Activated T-cell treated with anti-CD3 and anti-CD28 coated beads, Interleukin-2, amount 50 U/mL, for 24 hours (primary cell): ENCODE results near the gene PRSS2.

Source experiments
- DNase-seq: peaks from one replicate; pipeline ENCODE4 v3.0.0-alpha.2; 2020
- H3K27ac Mint-ChIP-seq: 2 replicates; pipeline ENCODE4 v1.8.0; 2020; ENCODE audit warnings: mild to moderate bottlenecking, mixed read lengths
- H3K27me3 Mint-ChIP-seq: 2 replicates; pipeline ENCODE4 v1.8.0; 2020; ENCODE audit warnings: mixed read lengths
- H3K36me3 Mint-ChIP-seq: 2 replicates; pipeline ENCODE4 v1.8.0; 2020; ENCODE audit warnings: low read depth, mixed read lengths
- H3K4me1 Mint-ChIP-seq: 2 replicates; pipeline ENCODE4 v1.8.0; 2020; ENCODE audit warnings: low read depth, mixed read lengths
- H3K4me3 Mint-ChIP-seq: 2 replicates; pipeline ENCODE4 v1.8.0; 2020; ENCODE audit warnings: mild to moderate bottlenecking, moderate library complexity, mixed read lengths
- H3K9me3 Mint-ChIP-seq: 2 replicates; pipeline ENCODE4 v1.8.0; 2020; ENCODE audit warnings: mixed read lengths

Gene PRSS2

GRCh38 chr7:142808802-142809583 is 38.2 kb downstream of the PRSS2 start:
- H3K9me3 Mint-ChIP-seq: no peaks in the 10 kb centered on the region
- peaks cover 15% of the 10 kb centered on the region for H3K36me3 Mint-ChIP-seq
- no peaks in the 10 kb centered on the region for H3K27me3 Mint-ChIP-seq
- peak; percentile 93 for DNase-seq
- H3K27ac Mint-ChIP-seq: peak overlapping the region; percentile 99
- H3K4me1 Mint-ChIP-seq: peaks cover 96% of the 10 kb centered on the region
- H3K4me3 Mint-ChIP-seq: peak overlapping the region; percentile 70

GRCh38 chr7:142809671-142810070 is 38.9 kb downstream of the PRSS2 start:
- H3K4me1 Mint-ChIP-seq: peaks cover 95% of the 10 kb centered on the region
- peaks cover 9% of the 10 kb centered on the region for H3K36me3 Mint-ChIP-seq
- peak; percentile 57 for DNase-seq
- H3K27ac Mint-ChIP-seq: peak overlapping the region; percentile 99
- no peaks in the 10 kb centered on the region for H3K27me3 Mint-ChIP-seq
- H3K4me3 Mint-ChIP-seq: peak overlapping the region; percentile 70
- H3K9me3 Mint-ChIP-seq: no peaks in the 10 kb centered on the region

GRCh38 chr7:142811154-142811737 is 40.5 kb downstream of the PRSS2 start:
- Mint-ChIP-seq H3K36me3 (no peaks in the 10 kb centered on the region), H3K9me3 (no peaks in the 10 kb centered on the region), H3K27ac (peak overlapping the region; percentile 94), H3K4me3 (peak overlapping the region; percentile 71), H3K4me1 (peaks cover 83% of the 10 kb centered on the region), H3K27me3 (no peaks in the 10 kb centered on the region)
- peak; percentile 44 for DNase-seq

DNA sequence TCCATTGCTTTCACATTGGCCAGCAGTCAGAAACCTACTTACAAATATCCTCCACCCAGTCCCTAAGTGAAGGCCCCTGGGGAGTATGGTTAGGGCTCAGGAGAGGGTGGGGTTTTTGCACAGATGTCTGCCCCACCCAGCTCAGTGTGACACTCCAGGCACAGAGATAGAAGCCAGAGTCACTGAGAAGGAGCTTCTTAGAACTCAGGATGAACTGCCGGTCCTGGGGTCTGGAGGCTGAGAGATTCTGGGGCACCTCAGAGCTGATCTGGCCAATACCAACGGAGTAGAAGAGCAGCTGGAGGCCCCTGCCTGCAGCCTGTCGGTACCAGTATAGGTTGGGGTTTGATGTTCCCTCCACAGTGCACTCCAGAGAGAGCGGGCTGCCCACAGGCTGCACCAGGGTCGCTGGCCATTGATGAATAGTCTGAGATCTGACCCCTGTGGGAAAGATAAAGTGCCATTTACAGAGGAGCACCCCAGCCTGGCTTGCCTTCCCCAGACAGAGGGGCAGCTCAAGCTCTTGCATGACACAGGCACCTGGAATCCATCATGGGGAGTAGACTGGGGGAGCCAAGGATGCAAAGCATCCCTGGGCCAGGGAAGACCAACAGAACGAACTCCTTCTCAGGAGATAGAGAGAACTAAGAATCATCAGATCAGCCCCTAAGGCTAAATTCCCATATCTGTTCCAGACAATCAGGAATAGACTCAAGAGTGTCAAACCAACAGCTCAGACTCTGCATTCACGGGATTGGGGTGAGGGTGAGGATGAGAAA is 41.9 kb downstream of the PRSS2 start:
- no peaks in the 10 kb centered on the region for H3K9me3 Mint-ChIP-seq
- DNase-seq: peak; percentile 43
- peak overlapping the region; percentile 94 for H3K27ac Mint-ChIP-seq
- no peaks in the 10 kb centered on the region for H3K36me3 Mint-ChIP-seq
- peaks cover 73% of the 10 kb centered on the region for H3K4me1 Mint-ChIP-seq
- peak overlapping the region; percentile 61 for H3K4me3 Mint-ChIP-seq
- no peaks in the 10 kb centered on the region for H3K27me3 Mint-ChIP-seq

GRCh38 chr7:142813226-142813625 is 42.5 kb downstream of the PRSS2 start:
- H3K27ac Mint-ChIP-seq: peak overlapping the region; percentile 94
- no peaks in the 10 kb centered on the region for H3K36me3 Mint-ChIP-seq
- peak overlapping the region; percentile 61 for H3K4me3 Mint-ChIP-seq
- DNase-seq: no peak
- no peaks in the 10 kb centered on the region for H3K27me3 Mint-ChIP-seq
- peaks cover 72% of the 10 kb centered on the region for H3K4me1 Mint-ChIP-seq
- H3K9me3 Mint-ChIP-seq: no peaks in the 10 kb centered on the region

DNA sequence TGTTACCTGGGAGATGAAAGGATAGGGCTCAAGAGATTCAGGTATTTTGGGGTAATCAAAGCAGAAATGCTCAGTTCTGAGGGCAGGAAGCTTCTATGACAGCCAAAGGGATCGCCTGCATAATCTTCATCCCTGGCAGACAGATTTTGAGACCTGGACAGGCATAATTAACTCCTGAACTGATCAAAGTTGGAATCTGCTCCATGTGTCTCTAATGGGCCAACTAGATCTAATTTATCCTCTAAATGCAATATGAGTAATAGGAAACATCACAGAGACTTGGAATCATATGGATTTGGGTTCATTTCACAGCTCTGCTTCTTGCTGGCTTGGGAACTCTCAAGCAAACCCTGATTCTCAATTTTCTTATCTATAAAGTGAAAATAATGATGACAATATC is 42.9 kb downstream of the PRSS2 start:
- no peaks in the 10 kb centered on the region for H3K27me3 Mint-ChIP-seq
- no peaks in the 10 kb centered on the region for H3K9me3 Mint-ChIP-seq

DNA sequence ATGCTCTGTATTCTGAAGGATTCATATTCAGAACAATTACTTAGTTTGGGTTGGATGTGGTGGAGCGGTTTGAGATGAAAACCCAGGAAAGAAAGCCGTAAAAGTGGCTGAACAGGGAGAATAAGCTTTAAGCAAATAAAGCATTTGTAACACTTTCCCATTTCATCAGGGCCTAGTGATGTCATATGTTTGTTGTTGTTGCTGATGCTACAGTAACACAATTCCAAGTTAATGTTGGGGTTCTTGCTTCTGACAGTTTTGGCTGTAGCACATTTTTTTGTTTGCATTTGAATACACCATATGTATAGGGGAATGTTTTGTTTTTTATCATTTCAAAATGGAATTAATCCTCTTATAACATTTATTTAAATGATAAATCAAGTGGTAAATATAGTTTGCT is 43.7 kb downstream of the PRSS2 start:
- Mint-ChIP-seq H3K4me1 (peaks cover 68% of the 10 kb centered on the region), H3K36me3 (no peaks in the 10 kb centered on the region), H3K9me3 (no peaks in the 10 kb centered on the region), H3K27me3 (no peaks in the 10 kb centered on the region), H3K4me3 (no peak overlapping the region), H3K27ac (no peak overlapping the region)
- no peak for DNase-seq

More for the DNA sequence above, 42.9 kb downstream of the PRSS2 start:
- DNase-seq: no peak
- H3K4me3 Mint-ChIP-seq: no peak overlapping the region
- H3K36me3 Mint-ChIP-seq: no peaks in the 10 kb centered on the region
- peaks cover 71% of the 10 kb centered on the region for H3K4me1 Mint-ChIP-seq
- H3K27ac Mint-ChIP-seq: peak overlapping the region; percentile 94

GRCh38 chr7:142815134-142815533 is 44.4 kb downstream of the PRSS2 start:
- H3K4me3 Mint-ChIP-seq: no peak overlapping the region
- H3K4me1 Mint-ChIP-seq: peaks cover 61% of the 10 kb centered on the region
- no peak for DNase-seq
- no peak overlapping the region for H3K27ac Mint-ChIP-seq
- no peaks in the 10 kb centered on the region for H3K27me3 Mint-ChIP-seq
- H3K36me3 Mint-ChIP-seq: no peaks in the 10 kb centered on the region
- H3K9me3 Mint-ChIP-seq: no peaks in the 10 kb centered on the region

DNA sequence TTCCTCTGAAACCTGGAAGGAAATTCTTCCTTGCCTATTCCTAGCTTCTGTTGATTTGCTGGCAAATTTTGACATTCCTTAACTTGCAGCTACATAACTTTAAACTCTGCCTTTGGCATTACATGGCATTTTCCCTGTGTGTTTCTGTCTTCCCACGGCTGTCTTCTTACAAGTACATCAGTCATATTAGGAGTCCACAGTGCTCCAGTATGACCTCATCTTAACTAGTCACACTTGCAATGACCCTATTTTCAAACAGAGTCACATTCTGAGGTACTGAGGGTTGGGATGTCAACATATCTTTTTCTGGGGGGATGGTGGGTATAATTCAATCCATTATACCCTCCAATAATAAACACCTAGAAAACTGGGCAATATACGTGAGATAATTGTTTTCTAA is 46.7 kb downstream of the PRSS2 start:
- H3K4me1 Mint-ChIP-seq: peaks cover 39% of the 10 kb centered on the region
- H3K27ac Mint-ChIP-seq: no peak overlapping the region
- no peaks in the 10 kb centered on the region for H3K27me3 Mint-ChIP-seq
- DNase-seq: no peak
- H3K9me3 Mint-ChIP-seq: peaks cover 2% of the 10 kb centered on the region
- no peaks in the 10 kb centered on the region for H3K36me3 Mint-ChIP-seq
- H3K4me3 Mint-ChIP-seq: no peak overlapping the region

DNA sequence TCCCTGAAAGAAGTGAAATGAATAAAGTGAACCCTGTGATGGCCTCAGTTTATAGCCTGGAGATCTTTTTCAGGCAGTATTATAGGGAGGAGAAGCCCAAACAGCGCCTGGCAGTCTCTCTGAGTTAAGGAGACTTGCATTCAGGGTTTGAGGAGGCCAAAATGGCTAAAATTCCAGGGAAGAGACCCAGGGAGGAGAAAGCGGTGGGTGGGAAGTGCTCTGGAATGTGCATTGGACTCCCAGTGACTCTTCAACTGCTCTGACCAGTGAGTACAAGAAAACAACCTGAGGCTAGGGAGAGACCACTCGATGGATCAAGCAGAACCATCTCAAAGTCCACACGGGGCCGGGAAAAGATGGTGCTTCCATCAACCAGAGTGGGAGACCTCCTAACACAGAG is 48.8 kb downstream of the PRSS2 start:
- no peaks in the 10 kb centered on the region for H3K36me3 Mint-ChIP-seq
- H3K9me3 Mint-ChIP-seq: peaks cover 2% of the 10 kb centered on the region

GRCh38 chr7:142822714-142823113 is 51.9 kb downstream of the PRSS2 start:
- Mint-ChIP-seq H3K27me3 (peaks cover 3% of the 10 kb centered on the region), H3K27ac (no peak overlapping the region), H3K9me3 (peaks cover 6% of the 10 kb centered on the region), H3K4me1 (peaks cover 15% of the 10 kb centered on the region), H3K4me3 (no peak overlapping the region), H3K36me3 (no peaks in the 10 kb centered on the region)
- no peak for DNase-seq

More for the DNA sequence above, 48.8 kb downstream of the PRSS2 start:
- Mint-ChIP-seq H3K27me3 (peaks cover 3% of the 10 kb centered on the region), H3K4me1 (peaks cover 21% of the 10 kb centered on the region), H3K4me3 (no peak overlapping the region), H3K27ac (no peak overlapping the region)
- DNase-seq: no peak
